ENCODE results near the gene DET1. TPM values are rescaled to one million over a fixed set of nuclear protein-coding genes. Genes with fewer than 3 reads are reported as not detected.
A peak's percentile ranks its signal among the peaks of the same experiment; 100 is the strongest.

Gene DET1
- total and polyA plus RNA-seq, 2 of the 13 experiments (the other 11 are each of a cell fraction or from before 2014, with no cell fraction given), result 2.2 to 4.2 TPM

GRCh38 chr15:88546248-88547129 lies at the start of gene DET1 (continued):
- TF ChIP-seq ZFAT (CRISPR knock-in tag; conservative IDR thresholded peaks at IDR 0.05) (no peak), ZNF318 (CRISPR knock-in tag; IDR thresholded peaks at IDR 0.05) (no peak), TCF7 (IDR thresholded peaks at IDR 0.05; ENCODE audit: low read depth) (no peak), SOX6 (IDR thresholded peaks at IDR 0.05) (no peak), SOX6 (CRISPR knock-in tag; IDR thresholded peaks at IDR 0.05) (0 out of 2 replicates have a peak, but pooled peaks have one; percentile 25), JUNB (CRISPR knock-in tag; IDR thresholded peaks at IDR 0.05; ENCODE audit: borderline replicate concordance) (no peak), PREB (CRISPR knock-in tag; IDR thresholded peaks at IDR 0.05) (no peak), ZNF598 (CRISPR knock-in tag; IDR thresholded peaks at IDR 0.05; ENCODE audit: borderline replicate concordance) (no peak), ZNF891 (CRISPR knock-in tag; IDR thresholded peaks at IDR 0.05) (no peak), ZFP37 (CRISPR knock-in tag; IDR thresholded peaks at IDR 0.05; ENCODE audit: borderline replicate concordance) (0 out of 2 replicates have a peak, but pooled peaks have one; percentile 57), EHMT2 (IDR thresholded peaks at IDR 0.05; ENCODE audit: borderline replicate concordance, low read depth, low read length) (no peak; the same call in 1 of the 2 replicates)
- TF ChIP-seq, protein P1, sequence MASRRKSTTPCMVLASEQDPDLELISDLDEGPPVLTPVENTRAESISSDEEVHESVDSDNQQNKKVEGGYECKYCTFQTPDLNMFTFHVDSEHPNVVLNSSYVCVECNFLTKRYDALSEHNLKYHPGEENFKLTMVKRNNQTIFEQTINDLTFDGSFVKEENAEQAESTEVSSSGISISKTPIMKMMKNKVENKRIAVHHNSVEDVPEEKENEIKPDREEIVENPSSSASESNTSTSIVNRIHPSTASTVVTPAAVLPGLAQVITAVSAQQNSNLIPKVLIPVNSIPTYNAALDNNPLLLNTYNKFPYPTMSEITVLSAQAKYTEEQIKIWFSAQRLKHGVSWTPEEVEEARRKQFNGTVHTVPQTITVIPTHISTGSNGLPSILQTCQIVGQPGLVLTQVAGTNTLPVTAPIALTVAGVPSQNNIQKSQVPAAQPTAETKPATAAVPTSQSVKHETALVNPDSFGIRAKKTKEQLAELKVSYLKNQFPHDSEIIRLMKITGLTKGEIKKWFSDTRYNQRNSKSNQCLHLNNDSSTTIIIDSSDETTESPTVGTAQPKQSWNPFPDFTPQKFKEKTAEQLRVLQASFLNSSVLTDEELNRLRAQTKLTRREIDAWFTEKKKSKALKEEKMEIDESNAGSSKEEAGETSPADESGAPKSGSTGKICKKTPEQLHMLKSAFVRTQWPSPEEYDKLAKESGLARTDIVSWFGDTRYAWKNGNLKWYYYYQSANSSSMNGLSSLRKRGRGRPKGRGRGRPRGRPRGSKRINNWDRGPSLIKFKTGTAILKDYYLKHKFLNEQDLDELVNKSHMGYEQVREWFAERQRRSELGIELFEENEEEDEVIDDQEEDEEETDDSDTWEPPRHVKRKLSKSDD (CRISPR knock-in tag; IDR thresholded peaks at IDR 0.05; ENCODE audit: low read depth), result no peak
- TF ChIP-seq, protein P2, sequence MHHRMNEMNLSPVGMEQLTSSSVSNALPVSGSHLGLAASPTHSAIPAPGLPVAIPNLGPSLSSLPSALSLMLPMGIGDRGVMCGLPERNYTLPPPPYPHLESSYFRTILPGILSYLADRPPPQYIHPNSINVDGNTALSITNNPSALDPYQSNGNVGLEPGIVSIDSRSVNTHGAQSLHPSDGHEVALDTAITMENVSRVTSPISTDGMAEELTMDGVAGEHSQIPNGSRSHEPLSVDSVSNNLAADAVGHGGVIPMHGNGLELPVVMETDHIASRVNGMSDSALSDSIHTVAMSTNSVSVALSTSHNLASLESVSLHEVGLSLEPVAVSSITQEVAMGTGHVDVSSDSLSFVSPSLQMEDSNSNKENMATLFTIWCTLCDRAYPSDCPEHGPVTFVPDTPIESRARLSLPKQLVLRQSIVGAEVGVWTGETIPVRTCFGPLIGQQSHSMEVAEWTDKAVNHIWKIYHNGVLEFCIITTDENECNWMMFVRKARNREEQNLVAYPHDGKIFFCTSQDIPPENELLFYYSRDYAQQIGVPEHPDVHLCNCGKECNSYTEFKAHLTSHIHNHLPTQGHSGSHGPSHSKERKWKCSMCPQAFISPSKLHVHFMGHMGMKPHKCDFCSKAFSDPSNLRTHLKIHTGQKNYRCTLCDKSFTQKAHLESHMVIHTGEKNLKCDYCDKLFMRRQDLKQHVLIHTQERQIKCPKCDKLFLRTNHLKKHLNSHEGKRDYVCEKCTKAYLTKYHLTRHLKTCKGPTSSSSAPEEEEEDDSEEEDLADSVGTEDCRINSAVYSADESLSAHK (CRISPR knock-in tag; IDR thresholded peaks at IDR 0.05; ENCODE audit: borderline replicate concordance), result no peak
